HG02840 (cell line): Measurements from ENCODE around the gene SUMO2.
"Not testable (repeated sequence)": the region's sequence is repeated elsewhere in the genome, so short reads cannot be mapped to it uniquely, and the experiment has no call there.

Experiments used
- ATAC-seq: cut with Tn5 transposase; IDR thresholded peaks from one replicate; pipeline ENCODE4 v1.9.1; 2021; ENCODE audit warnings: mild to moderate bottlenecking, moderate library complexity, moderate number of reproducible peaks; ENCODE audit not compliant: unreplicated experiment, low FRiP score

Gene SUMO2

GRCh38 chr17:75151930-75152329 lies 30.8 kb downstream of the SUMO2 start:
- ATAC-seq, result no peak

DNA sequence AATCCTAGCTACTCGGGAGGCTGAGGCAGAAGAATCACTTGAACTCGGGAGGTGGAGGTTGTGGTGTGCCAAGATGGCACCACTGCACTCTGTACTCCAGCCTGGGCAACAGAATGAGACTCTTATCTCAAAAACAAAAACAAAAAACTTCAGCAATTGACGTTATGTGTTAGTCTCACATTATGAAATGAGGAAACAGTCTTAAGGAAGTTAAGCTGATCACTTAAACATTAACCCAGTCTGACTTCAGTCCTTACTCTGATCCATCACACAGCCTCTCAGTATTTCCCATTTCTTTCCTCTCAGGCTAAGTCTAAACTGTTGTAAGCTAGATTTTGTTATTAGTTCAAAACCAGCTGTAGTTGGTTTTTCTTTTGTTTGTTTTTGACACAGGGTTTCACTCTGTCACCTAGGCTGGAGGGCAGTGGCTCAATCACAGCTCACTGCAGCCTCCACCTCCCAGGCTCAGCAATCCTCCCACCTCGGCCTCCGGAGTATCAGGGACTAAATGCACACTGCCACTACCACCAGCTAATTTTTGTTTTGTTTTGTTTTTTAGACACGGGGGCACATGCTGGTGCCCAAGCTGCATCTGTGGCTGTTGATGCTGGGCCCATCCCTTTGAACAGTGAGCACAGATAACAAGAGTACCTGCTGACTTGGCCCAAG lies 34.7 kb downstream of the SUMO2 start:
- ATAC-seq, result no peak

DNA sequence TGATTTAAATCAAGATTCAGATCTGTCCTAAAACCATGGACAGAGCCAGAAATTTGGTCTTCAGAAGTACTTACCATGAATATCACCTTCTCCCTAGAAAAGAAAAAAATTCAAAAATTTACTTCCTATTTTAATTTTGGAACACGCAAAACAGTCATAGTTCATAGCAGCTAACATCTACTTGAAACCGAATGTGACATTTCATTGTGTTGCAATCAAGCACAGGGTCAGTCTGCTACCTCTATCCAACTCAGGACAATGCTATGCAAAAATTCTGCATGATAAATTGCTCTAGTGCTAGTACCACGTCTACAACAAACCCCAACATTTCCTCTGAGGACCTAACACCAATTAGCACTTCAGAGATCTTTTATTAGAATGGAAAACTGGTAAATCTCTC lies 36.2 kb downstream of the SUMO2 start:
- no peak for ATAC-seq

DNA sequence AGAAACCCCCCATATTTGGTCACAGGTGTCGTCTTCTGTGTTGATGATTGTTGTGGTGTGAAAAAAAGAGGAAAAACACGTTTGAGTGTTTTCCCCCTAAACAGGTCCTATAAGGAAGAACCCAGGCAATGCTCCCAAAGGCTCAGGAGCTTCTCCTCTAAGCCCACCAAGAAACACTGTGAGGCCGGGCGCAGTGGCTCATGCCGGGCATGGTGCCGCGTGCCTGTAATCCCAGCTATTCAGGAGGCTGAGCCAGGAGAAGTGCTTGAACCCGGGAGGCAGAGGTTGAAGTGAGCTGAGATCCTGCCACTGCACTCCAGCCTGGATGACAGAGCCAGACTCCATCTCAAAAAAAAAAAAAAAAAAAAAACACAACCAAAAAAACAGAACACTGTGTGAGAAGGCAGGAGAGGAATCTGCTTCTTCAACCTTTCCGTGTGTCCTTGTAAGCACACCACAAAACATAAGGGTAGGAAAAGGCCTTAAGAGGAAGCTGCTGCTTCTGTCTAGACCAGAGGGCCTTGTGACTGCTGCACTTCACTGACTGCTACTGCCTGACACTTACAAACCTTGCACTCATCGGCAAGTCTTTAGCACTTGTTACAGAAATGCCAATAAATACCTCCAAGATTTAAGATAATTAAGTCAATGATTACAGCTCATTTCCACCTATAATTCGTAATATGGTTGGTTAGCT lies 37.8 kb downstream of the SUMO2 start:
- no peak for ATAC-seq

- ATAC-seq, result no peak
These were observed 40.4 kb downstream of the SUMO2 start for GRCh38 chr17:75142236-75142971.

DNA sequence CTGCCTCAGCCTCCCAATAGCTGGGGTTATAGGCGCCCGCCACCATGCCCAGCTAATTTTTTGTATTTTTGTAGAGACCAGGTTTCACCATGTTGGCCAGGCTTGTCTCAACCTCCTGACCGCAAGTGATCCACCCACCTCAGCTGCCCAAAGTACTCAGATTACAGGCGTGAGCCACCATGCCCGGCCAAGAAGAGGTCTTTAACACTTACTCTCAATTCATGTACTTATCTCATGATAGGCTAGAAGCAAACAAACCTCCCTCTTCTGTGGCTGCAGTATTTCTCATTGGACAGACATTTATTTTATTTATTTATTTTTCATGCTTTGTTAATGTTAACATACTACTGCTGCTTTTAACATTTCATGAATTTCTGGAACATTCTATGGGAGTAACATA lies 44.2 kb downstream of the SUMO2 start:
- ATAC-seq, result no peak

- ATAC-seq, result not testable (repeated sequence)
These were observed 45.0 kb downstream of the SUMO2 start for GRCh38 chr17:75137762-75138161.

GRCh38 chr17:75135946-75136345 lies 46.8 kb downstream of the SUMO2 start:
- no peak for ATAC-seq

- ATAC-seq, result no peak
These were observed 47.3 kb downstream of the SUMO2 start for GRCh38 chr17:75135452-75135851.

DNA sequence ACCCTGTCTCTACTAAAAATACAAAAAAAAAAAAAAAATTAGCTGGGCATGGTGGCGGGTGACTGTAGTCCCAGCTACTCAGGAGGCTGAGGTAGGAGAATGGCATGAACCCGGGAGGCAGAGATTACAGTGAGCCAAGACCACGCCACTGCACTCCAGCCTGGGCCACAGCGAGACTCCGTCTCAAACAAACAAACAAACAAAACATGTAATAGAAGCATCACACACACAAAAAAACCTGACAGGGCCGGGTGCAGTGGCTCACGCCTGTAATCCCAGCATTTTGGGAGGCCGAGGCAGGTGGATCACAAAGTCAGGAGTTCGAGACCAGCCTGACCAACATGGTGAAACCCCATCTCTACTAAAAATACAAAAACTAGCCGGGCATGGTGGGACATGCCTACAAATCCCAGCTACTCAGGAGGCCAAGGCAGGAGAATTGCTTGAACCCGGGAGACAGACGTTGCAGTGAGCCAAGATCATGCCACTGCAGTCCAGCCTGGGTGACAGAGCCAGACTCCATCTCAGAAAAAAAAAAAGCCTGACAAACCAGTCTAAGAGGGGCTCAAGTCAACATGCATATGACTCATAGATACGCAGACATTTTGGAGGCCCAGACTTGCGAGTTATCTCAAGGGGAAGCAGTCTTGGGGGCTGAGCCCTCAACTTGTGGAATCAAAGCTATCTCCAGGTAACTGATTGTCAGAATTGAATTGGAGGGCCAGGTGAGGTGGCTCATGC lies 49.0 kb downstream of the SUMO2 start:
- ATAC-seq, result not testable (repeated sequence)

- ATAC-seq, result no peak
These were observed 49.8 kb downstream of the SUMO2 start for GRCh38 chr17:75133001-75133400.

- ATAC-seq, result not testable (repeated sequence)
These were observed 50.5 kb downstream of the SUMO2 start for GRCh38 chr17:75132018-75133000.

DNA sequence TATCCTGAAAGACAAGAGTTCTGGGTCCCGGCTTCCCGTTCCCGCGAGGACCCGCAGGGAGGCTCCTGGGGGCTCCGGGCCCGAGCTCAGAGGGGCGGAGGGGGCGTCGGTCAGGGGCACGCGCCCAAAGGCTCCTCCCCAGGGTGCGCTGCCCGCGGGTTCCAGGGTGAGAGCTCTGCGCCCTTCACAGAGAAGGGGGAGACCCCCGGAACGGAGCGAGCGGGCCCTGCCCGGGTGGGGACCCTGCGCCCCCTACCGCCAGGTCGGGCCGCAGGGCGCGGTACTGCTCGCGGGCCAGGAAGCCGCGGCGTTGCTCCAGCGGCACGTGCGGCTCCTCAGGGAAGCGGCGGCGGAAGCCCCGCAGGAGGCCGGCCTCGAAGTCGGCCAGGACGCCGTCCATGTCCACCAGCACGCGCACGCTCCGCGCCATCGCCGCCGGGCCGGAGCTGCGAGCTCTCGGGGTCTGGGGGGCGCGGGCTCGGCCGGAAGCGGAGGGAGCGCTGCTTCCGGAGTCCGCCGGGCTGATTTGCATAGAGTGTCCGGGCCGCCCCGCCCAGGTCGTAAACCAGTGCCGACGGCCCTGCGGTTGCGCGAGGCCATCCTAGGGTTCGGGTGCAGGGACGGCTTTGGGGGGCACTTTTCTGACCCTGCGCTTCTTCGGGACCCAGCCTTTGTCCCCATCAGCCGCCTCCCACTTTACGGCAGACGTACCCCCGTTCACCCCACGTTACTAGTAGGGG lies 51.3 kb downstream of the SUMO2 start, which contains the start of gene NT5C:
Gene NT5C (minus strand): TSS at position 465 of the 740 bp plus-strand sequence. CDS start 35 bp downstream, at position 430.
- peak; percentile 70 for ATAC-seq

- ATAC-seq, result peak; percentile 19
These were observed 52.0 kb downstream of the SUMO2 start for GRCh38 chr17:75130632-75131277.

GRCh38 chr17:75130059-75130631 lies 52.6 kb downstream of the SUMO2 start:
- no peak for ATAC-seq

DNA sequence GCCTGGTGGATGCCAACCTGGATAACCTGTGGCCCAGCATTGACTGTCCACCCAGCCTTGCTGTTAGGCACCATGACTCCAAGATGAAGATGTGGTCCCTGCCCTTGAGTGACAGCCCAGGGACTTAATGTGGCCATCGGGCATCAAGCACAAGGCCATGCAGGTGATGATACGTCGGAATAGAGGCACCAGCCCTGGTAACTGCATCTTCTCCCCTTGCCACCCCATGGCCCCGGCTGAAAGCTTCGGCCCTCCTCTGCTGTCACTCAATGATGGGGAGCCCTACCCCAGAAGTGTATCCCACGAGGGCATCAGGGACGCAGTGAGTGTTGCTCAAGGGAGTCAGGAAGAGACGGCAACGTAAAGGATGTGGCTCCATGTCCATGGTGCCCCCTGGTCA lies 53.2 kb downstream of the SUMO2 start:
- ATAC-seq, result no peak

DNA sequence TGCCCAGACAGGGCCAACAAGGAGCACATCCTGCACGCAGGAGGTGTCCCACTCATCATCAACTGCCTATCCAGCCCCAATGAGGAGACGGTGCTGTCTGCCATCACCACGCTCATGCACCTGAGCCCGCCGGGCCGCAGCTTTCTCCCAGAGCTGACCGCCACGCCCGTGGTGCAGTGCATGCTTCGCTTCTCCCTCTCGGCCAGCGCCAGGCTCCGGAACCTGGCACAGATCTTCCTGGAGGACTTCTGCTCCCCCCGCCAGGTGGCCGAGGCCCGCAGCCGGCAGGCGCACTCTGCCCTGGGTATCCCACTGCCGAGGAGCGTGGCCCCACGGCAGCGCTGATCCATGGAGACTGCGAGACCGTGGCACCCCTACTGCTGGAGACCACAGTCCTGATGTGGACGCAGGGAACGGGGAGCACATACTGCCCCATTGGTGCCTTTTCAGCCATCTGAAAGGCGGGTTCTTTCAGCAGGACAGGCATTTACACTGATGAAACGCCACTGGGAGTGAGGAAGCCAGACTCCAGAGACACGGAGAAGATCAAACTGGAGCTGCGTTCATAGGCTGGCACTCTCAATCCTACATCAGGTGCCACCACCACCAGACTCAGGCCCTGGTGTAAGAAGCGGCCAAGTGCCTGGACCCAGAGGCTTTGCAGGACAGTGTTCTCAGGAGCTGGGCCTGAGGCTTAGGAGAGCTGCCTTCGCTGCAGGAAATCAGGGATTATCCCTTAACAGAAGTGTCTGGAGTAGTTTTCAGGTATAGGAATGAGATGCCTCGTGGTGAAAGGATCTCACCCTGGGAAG lies 53.9 kb downstream of the SUMO2 start:
- ATAC-seq, result no peak
